Smooth muscle cell (in vitro differentiated cells): ENCODE data around the gene IFIT1. TPM values are rescaled to one million over a fixed set of nuclear protein-coding genes. Genes with fewer than 3 reads are reported as not detected.
A peak's percentile ranks its signal among the peaks of the same experiment; 100 is the strongest.
"Not testable (repeated sequence)": the region's sequence is repeated elsewhere in the genome, so short reads cannot be mapped to it uniquely, and the experiment has no call there.

Experiments used
- DNase-seq: peaks from one replicate; lab custom pipeline; 2025; ENCODE audit not compliant: unreplicated experiment; lab: John Stamatoyannopoulos, UW
- H2AFZ ChIP-seq: fragments of 200-600 bp; sonication (generic); 2 replicates; pipeline ENCODE4 v1.6.0; 2016; ENCODE audit warnings: antibody characterized with exemption, low read depth, mild to moderate bottlenecking
- H3F3A ChIP-seq: fragments of 200-600 bp; sonication (generic); 2 replicates; pipeline ENCODE4 v1.6.0; 2017; ENCODE audit warnings: antibody characterized with exemption, low read depth
- H3K27ac ChIP-seq: fragments of 200-600 bp; sonication (generic); 2 replicates; pipeline ENCODE4 v1.5.1; 2016; ENCODE audit warnings: low read depth, mild to moderate bottlenecking
- H3K27me3 ChIP-seq: fragments of 200-600 bp; sonication (generic); 2 replicates; pipeline ENCODE4 v1.6.1; 2016; ENCODE audit warnings: low read depth, mild to moderate bottlenecking
- H3K36me3 ChIP-seq: fragments of 200-600 bp; sonication (generic); 2 replicates; pipeline ENCODE4 v1.5.1; 2016; ENCODE audit warnings: low read depth
- H3K4me1 ChIP-seq: fragments of 200-600 bp; sonication (generic); 2 replicates; pipeline ENCODE4 v1.5.1; 2016; ENCODE audit warnings: low read depth
- H3K4me2 ChIP-seq: fragments of 200-600 bp; sonication (generic); 2 replicates; pipeline ENCODE4 v1.6.0; 2016; ENCODE audit warnings: mild to moderate bottlenecking
- H3K4me3 ChIP-seq: fragments of 200-600 bp; sonication (generic); 2 replicates; pipeline ENCODE4 v1.5.1; 2016; ENCODE audit warnings: mild to moderate bottlenecking
- H3K79me2 ChIP-seq: fragments of 200-600 bp; sonication (generic); 2 replicates; pipeline ENCODE4 v1.6.0; 2016; ENCODE audit warnings: low read depth, mild to moderate bottlenecking
- H3K9ac ChIP-seq: fragments of 200-600 bp; sonication (generic); 2 replicates; pipeline ENCODE4 v1.6.0; 2016; ENCODE audit warnings: low read depth
- H3K9me3 ChIP-seq: fragments of 200-600 bp; sonication (generic); replicated peaks from 2 replicates; pipeline ENCODE4 v1.5.1; 2016; ENCODE audit warnings: low read depth
- H4K20me1 ChIP-seq: fragments of 200-600 bp; sonication (generic); 2 replicates; pipeline ENCODE4 v1.6.0; 2016; ENCODE audit warnings: low read depth
- CTCF ChIP-seq: fragments of 200-600 bp; sonication (generic); IDR thresholded peaks from 2 replicates; pipeline ENCODE4 v1.5.1; 2017; ENCODE audit warnings: borderline replicate concordance, mild to moderate bottlenecking, antibody characterized with exemption; ENCODE audit not compliant: insufficient read depth, poor library complexity, severe bottlenecking
- WGBS: methylation state at CpG from one replicate; pipeline ENCODE4 v1.1.7; 2016; ENCODE audit warnings: low lambda C conversion rate; 5-methylcytosine and 5-hydroxymethylcytosine counted together
- polyA plus RNA-seq: library from polyadenylated mRNA; unstranded; fragments of >200 nt; fragmentation: Nextera tagmentation; extraction: Ambion mirVana; gene quantifications from 2 replicates; pipeline ENCODE4 v1.2.1, GENCODE V29; 2016
- total RNA-seq: library from RNA; depleted of rRNA; stranded (reverse); fragments of >200 nt; gene quantifications from 2 replicates; pipeline ENCODE4 v1.2.3, GENCODE V29; 2014

IFIT1 gene
- total and polyA plus RNA-seq, 2 experiments from 2014 or later = 1.2 to 1.8 TPM

- Histone ChIP-seq H3K36me3 (no peaks in the 10 kb centered on the region), H3K27me3 (no peaks in the 10 kb centered on the region), H4K20me1 (no peaks in the 10 kb centered on the region), H3K4me1 (peaks cover 3% of the 10 kb centered on the region), H3K9ac (no peak overlapping the region), H2AFZ (no peak overlapping the region), H3K9me3 (no peaks in the 10 kb centered on the region), H3K79me2 (no peaks in the 10 kb centered on the region), H3F3A (peaks cover 12% of the 10 kb centered on the region), H3K4me2 (no peak overlapping the region), H3K27ac (no peak overlapping the region), H3K4me3 (no peak overlapping the region)
- 97% methylated on average over 1 of the region's 1 CpG for WGBS
- no peak for DNase-seq
- peak; percentile 13 for TF ChIP-seq CTCF
These were observed 3.2 kb upstream of the IFIT1 start for GRCh38 chr10:89389254-89389653.

- Histone ChIP-seq H3K4me3 (no peak overlapping the region), H3K36me3 (no peaks in the 10 kb centered on the region), H3K27me3 (no peaks in the 10 kb centered on the region), H2AFZ (peak overlapping the region; percentile 50), H3K27ac (no peak overlapping the region), H3K9me3 (no peaks in the 10 kb centered on the region), H4K20me1 (no peaks in the 10 kb centered on the region), H3K4me2 (no peak overlapping the region), H3K79me2 (no peaks in the 10 kb centered on the region), H3F3A (peaks cover 12% of the 10 kb centered on the region), H3K9ac (no peak overlapping the region), H3K4me1 (peaks cover 3% of the 10 kb centered on the region)
- 95% methylated on average over 5 of the region's 5 CpGs for WGBS
- no peak for TF ChIP-seq CTCF
- no peak for DNase-seq
These were observed 1.8 kb upstream of the IFIT1 start for GRCh38 chr10:89390476-89391225.

GRCh38 chr10:89391226-89391576 lies 1.2 kb upstream of the IFIT1 start:
- not testable (repeated sequence) for H3K4me3 ChIP-seq, H3K79me2 ChIP-seq, H3K9me3 ChIP-seq, H3K27ac ChIP-seq, H4K20me1 ChIP-seq, H3K4me1 ChIP-seq, DNase-seq, H3K4me2 ChIP-seq, H3K27me3 ChIP-seq, H3K9ac ChIP-seq, H2AFZ ChIP-seq, H3K36me3 ChIP-seq
- WGBS = 96% methylated on average over 4 of the region's 4 CpGs
- peaks cover 12% of the 10 kb centered on the region for H3F3A ChIP-seq

- Histone ChIP-seq H3K36me3 (no peaks in the 10 kb centered on the region), H3K27ac (peak overlapping the region; percentile 60), H3K9ac (no peak overlapping the region), H3K4me2 (peak overlapping the region; percentile 91), H3K4me1 (peaks cover 3% of the 10 kb centered on the region), H3K9me3 (no peaks in the 10 kb centered on the region), H3K27me3 (no peaks in the 10 kb centered on the region), H4K20me1 (no peaks in the 10 kb centered on the region), H3K79me2 (no peaks in the 10 kb centered on the region), H2AFZ (no peak overlapping the region), H3K4me3 (peak overlapping the region; percentile 66), H3F3A (peaks cover 12% of the 10 kb centered on the region)
- DNase-seq = no peak
- no peak for TF ChIP-seq CTCF
- WGBS = 12% methylated on average over 2 of the region's 2 CpGs
These were observed 551 bp downstream of the IFIT1 start for GRCh38 chr10:89392974-89393373.
